Stimulated activated CD4-positive, alpha-beta T cell treated with anti-CD3 and anti-CD28 coated beads, Interleukin-4, amount 100 ng/mL, for 4 hours (primary cell): Measurements from ENCODE around the gene OR2F1.
"Not testable (repeated sequence)": the region's sequence is repeated elsewhere in the genome, so short reads cannot be mapped to it uniquely, and the experiment has no call there.

Experiments
- DNase-seq, 2 experiments: peaks; one replicate each; pipeline ENCODE4 v3.0.0-alpha.2; 2020

OR2F1 gene

GRCh38 chr7:144010821-144011220 is 56.2 kb downstream of the OR2F1 start:
- not testable (repeated sequence) for DNase-seq

GRCh38 chr7:144011458-144012230 is 57.0 kb downstream of the OR2F1 start:
- DNase-seq, result no peak
